Measurements from ENCODE around the gene ZNF557. TPM values are rescaled to one million over a fixed set of nuclear protein-coding genes. Genes with fewer than 3 reads are reported as not detected.

ZNF557 gene
- total and polyA plus RNA-seq, 2 of the 4 experiments (the other 2 are of a cell fraction) = 3.7 to 21.1 TPM

DNA sequence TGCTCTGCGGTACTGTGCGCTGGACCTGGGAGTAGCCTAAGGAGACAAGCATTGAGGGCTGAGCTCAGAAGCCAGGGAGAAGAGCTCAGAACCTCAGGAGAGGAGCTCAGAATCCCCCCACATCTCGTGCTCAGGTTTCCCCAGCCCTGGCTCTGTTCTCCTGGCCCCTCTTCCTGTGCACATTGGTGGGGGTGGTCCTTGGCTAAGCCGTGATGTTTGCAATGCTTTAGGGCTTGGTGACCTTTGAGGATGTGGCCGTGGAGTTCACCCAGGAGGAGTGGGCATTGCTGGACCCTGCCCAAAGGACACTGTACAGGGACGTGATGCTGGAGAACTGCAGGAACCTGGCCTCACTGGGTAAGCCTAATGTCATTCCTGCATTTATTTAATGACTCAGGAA is 6.6 kb downstream of the ZNF557 start:
- no peak overlapping the region for H2AK9ac ChIP-seq (replicated peaks; ENCODE audit: low read depth, low read length, poor library complexity)
- H2BK5ac ChIP-seq (ENCODE audit: low read depth, low read length, poor library complexity, severe bottlenecking) = no peak overlapping the region
- no peak overlapping the region for H3K14ac ChIP-seq (replicated peaks; ENCODE audit: low read depth, low read length)
- no TSS peak for BruUV-seq (replicated peaks)
- dilution Hi-C loops (cut with HindIII; ENCODE audit: low sequenced_read_pairs, unreplicated experiment) (no loop called here), intact Hi-C loops (cut with micrococcal nuclease) (no loop called here), in situ Hi-C loops (cut with MboI; ENCODE audit: low sequenced_read_pairs) (no loop called here)
- no peak overlapping the region for H3K18ac ChIP-seq (ENCODE audit: low read depth, low read length)
- no peak overlapping the region for H2BK15ac ChIP-seq (ENCODE audit: low read depth, low read length)
- H3K4me1 ChIP-seq (ENCODE audit: control insufficient read depth, insufficient read depth, low read length) = no peaks in the 10 kb centered on the region
- H3K27me3 ChIP-seq (ENCODE audit: control insufficient read depth, insufficient read depth, low read length) = no peaks in the 10 kb centered on the region
- peaks cover 77% of the 10 kb centered on the region for H3K36me3 ChIP-seq (ENCODE audit: control insufficient read depth, insufficient read depth, low read length)
- H3K56ac ChIP-seq (ENCODE audit: extremely low read depth, insufficient read depth, low read length) = no peak overlapping the region
- ATAC-seq (ENCODE audit: low read depth) (no peak), DNase-seq (no peak)
- ChIA-PET CTCF (no interaction called here), POLR2A (ENCODE audit: unreplicated experiment) (no interaction called here)
- no peak overlapping the region for H4K5ac ChIP-seq (ENCODE audit: low read depth, low read length)
- no peaks in the 10 kb centered on the region for H3K9me1 ChIP-seq (ENCODE audit: insufficient read depth, low read length)
- H4K8ac ChIP-seq (ENCODE audit: low read depth in 2 of 2, low read length in 2 of 2) = no peak overlapping the region
- WGBS, 2 experiments (ENCODE audit: extremely low coverage in 2 of 2, insufficient read length in 1 of 2) = no CpG with 5 or more reads among the region's 6 CpGs
- H4K91ac ChIP-seq (ENCODE audit: insufficient read depth, low read depth, low read length) = no peak overlapping the region
- no peak overlapping the region for H2BK20ac ChIP-seq (ENCODE audit: low read depth, low read length)
- peaks cover 2 to 5% of the 10 kb centered on the region in 2 experiments; a peak in 3 of 4 replicates for H3K79me1 ChIP-seq (ENCODE audit: low read depth in 1 of 2, low read length in 2 of 2)
- no peak overlapping the region for H2AK5ac ChIP-seq (ENCODE audit: low read depth, low read length)
- H2BK120ac ChIP-seq (ENCODE audit: low read depth, low read length) = no peak overlapping the region
- TF ChIP-seq NFE2L2 (IDR thresholded peaks at IDR 0.05; ENCODE audit: low read depth, low read length) = no peak
- no peak for TF ChIP-seq BHLHE40 (IDR thresholded peaks at IDR 0.05; ENCODE audit: low read depth, low read length)
- no peak for TF ChIP-seq MAZ (IDR thresholded peaks at IDR 0.05; ENCODE audit: borderline replicate concordance, low read depth, low read length)
- no peak for TF ChIP-seq RFX5 (IDR thresholded peaks at IDR 0.05; ENCODE audit: low read depth, low read length)
- TF ChIP-seq CEBPB (IDR thresholded peaks at IDR 0.05; ENCODE audit: low read depth, low read length) = no peak
- TF ChIP-seq MXI1 (IDR thresholded peaks at IDR 0.05; ENCODE audit: borderline replicate concordance, low read depth, low read length) = no peak
- TF ChIP-seq SMC3 (IDR thresholded peaks at IDR 0.05; ENCODE audit: low read depth, low read length) = no peak
- TF ChIP-seq MAFK (IDR thresholded peaks at IDR 0.05; ENCODE audit: low read depth, low read length) = no peak
- TF ChIP-seq RCOR1 (IDR thresholded peaks at IDR 0.05; ENCODE audit: insufficient replicate concordance, low read length) = no peak
- H3K9ac ChIP-seq (ENCODE audit: low read depth, low read length) = no peak overlapping the region
- H3K4ac ChIP-seq (ENCODE audit: low read depth, low read length) = no peak overlapping the region
- no peak overlapping the region for H3K23ac ChIP-seq (ENCODE audit: low read depth, low read length)
- no peak overlapping the region for H3K4me2 ChIP-seq (ENCODE audit: low read depth, low read length)
- no peak overlapping the region for H2AFZ ChIP-seq (replicated peaks; ENCODE audit: low read length, poor library complexity)
- H3K9me3 ChIP-seq (ENCODE audit: control insufficient read depth, insufficient read depth, low read length) = peaks cover 56% of the 10 kb centered on the region
- H4K20me1 ChIP-seq (ENCODE audit: insufficient read depth, low read length) = no peaks in the 10 kb centered on the region
- H3K4me3 ChIP-seq (ENCODE audit: insufficient read depth, low read depth, low read length) = no peak overlapping the region
- H3K27ac ChIP-seq (ENCODE audit: insufficient read depth, low read length) = no peak overlapping the region

All from IMR-90 (cell line).